CD14-positive monocyte (primary cell): ENCODE results near the gene TMEM161B. TPM values are rescaled to one million over a fixed set of nuclear protein-coding genes. Genes with fewer than 3 reads are reported as not detected.
"Not testable (repeated sequence)": the region's sequence is repeated elsewhere in the genome, so short reads cannot be mapped to it uniquely, and the experiment has no call there.

ENCODE experiments used
- DNase-seq, 3 donors: peaks; one replicate each; pipeline ENCODE4 v3.0.0-alpha.2; 2011 to 2022
- H2AFZ ChIP-seq: 2 replicates; pipeline ENCODE4 v1.6.0; 2012; ENCODE audit warnings: mild to moderate bottlenecking, low read depth, low read length, inconsistent platforms; ENCODE audit not compliant: insufficient read depth, poor library complexity, severe bottlenecking
- H3K27ac ChIP-seq, 2 donors: 1 replicate in 1 of 2; 2 replicates in 1 of 2; pipeline ENCODE4 v1.5.1; 2012 to 2013; ENCODE audit warnings: low read length in 2 of 2, control low read depth in 1 of 2, inconsistent platforms in 1 of 2, low read depth in 1 of 2, mild to moderate bottlenecking in 1 of 2
- H3K27me3 ChIP-seq, 2 donors: one replicate each; pipeline versions ENCODE4 v1.6.0 to v1.6.1; 2011 to 2013; ENCODE audit warnings: low read length in 2 of 2; ENCODE audit not compliant: control insufficient read depth in 2 of 2, insufficient read depth in 2 of 2
- H3K36me3 ChIP-seq, 2 donors: replicated peaks in 1 of 2; 1 replicate in 1 of 2; 2 replicates in 1 of 2; pipeline versions ENCODE4 v1.5.1 to v1.6.1; 2012 to 2013; ENCODE audit warnings: low read length in 2 of 2, control low read depth in 1 of 2, inconsistent platforms in 1 of 2, mild to moderate bottlenecking in 1 of 2; ENCODE audit not compliant: insufficient read depth in 2 of 2, control insufficient read depth in 1 of 2
- H3K4me1 ChIP-seq, 2 donors: 1 replicate in 1 of 2; 2 replicates in 1 of 2; pipeline versions ENCODE4 v1.5.1 to v1.6.1; 2012 to 2013; ENCODE audit warnings: low read length in 2 of 2, control low read depth in 1 of 2, inconsistent platforms in 1 of 2, mild to moderate bottlenecking in 1 of 2, moderate library complexity in 1 of 2; ENCODE audit not compliant: insufficient read depth in 2 of 2, control insufficient read depth in 1 of 2
- H3K4me2 ChIP-seq: replicated peaks from 2 replicates; pipeline ENCODE3; 2012; ENCODE audit warnings: low read length, moderate library complexity, mild to moderate bottlenecking; ENCODE audit not compliant: poor library complexity, severe bottlenecking; ENCODE audit errors: extremely low read depth
- H3K4me3 ChIP-seq, 3 experiments: fragments of 200-600 bp in 1 of 3; sonication (generic) in 1 of 3; replicated peaks in 1 of 3; 1 replicate in 2 of 3; 2 replicates in 1 of 3; pipeline ENCODE4 v1.5.1; 2011 to 2013; ENCODE audit warnings: low read length in 3 of 3, mild to moderate bottlenecking in 3 of 3, control low read depth in 2 of 3, low read depth in 2 of 3, inconsistent platforms in 1 of 3, moderate library complexity in 1 of 3
- H3K79me2 ChIP-seq: 2 replicates; pipeline ENCODE4 v1.6.0; 2012; ENCODE audit warnings: mild to moderate bottlenecking, control low read depth, inconsistent platforms, low read length, moderate library complexity; ENCODE audit not compliant: insufficient read depth
- H3K9ac ChIP-seq: 2 replicates; pipeline ENCODE4 v1.6.0; 2017; ENCODE audit warnings: low read length, mild to moderate bottlenecking; ENCODE audit not compliant: insufficient read depth, poor library complexity, severe bottlenecking
- H3K9me3 ChIP-seq, 2 donors: replicated peaks in 1 of 2; 1 replicate in 1 of 2; 2 replicates in 1 of 2; pipeline versions ENCODE4 v1.5.1 to v1.6.1; 2012 to 2013; ENCODE audit warnings: low read length in 2 of 2, control low read depth in 1 of 2; ENCODE audit not compliant: control insufficient read depth in 1 of 2, insufficient read depth in 1 of 2
- H4K20me1 ChIP-seq: 2 replicates; pipeline ENCODE4 v1.6.0; 2012; ENCODE audit warnings: mild to moderate bottlenecking, low read length, control low read depth, moderate library complexity; ENCODE audit not compliant: insufficient read depth
- H3K27ac Mint-ChIP-seq, 7 donors: one replicate each; pipeline ENCODE4 v1.8.0; 2020; ENCODE audit warnings: mild to moderate bottlenecking in 7 of 7, mixed read lengths in 7 of 7, moderate library complexity in 6 of 7, inconsistent platforms in 2 of 7
- H3K27me3 Mint-ChIP-seq, 3 donors: one replicate each; pipeline ENCODE4 v1.8.0; 2021 to 2022; ENCODE audit warnings: low read depth in 3 of 3, mild to moderate bottlenecking in 3 of 3, mixed read lengths in 3 of 3, moderate library complexity in 3 of 3, inconsistent platforms in 1 of 3
- H3K36me3 Mint-ChIP-seq, 2 donors: one replicate each; pipeline ENCODE4 v1.8.0; 2020; ENCODE audit warnings: mixed read lengths in 2 of 2, inconsistent platforms in 1 of 2, mild to moderate bottlenecking in 1 of 2
- H3K4me1 Mint-ChIP-seq: one replicate; pipeline ENCODE4 v1.8.0; 2020; ENCODE audit warnings: mild to moderate bottlenecking, mixed read lengths
- H3K4me3 Mint-ChIP-seq, 2 donors: one replicate each; pipeline ENCODE4 v1.8.0; 2020; ENCODE audit warnings: mild to moderate bottlenecking in 2 of 2, mixed read lengths in 2 of 2, moderate library complexity in 1 of 2
- H3K9me3 Mint-ChIP-seq, 7 donors: one replicate each; pipeline ENCODE4 v1.8.0; 2020 to 2022; ENCODE audit warnings: mixed read lengths in 7 of 7, mild to moderate bottlenecking in 6 of 7, moderate library complexity in 6 of 7, inconsistent platforms in 2 of 7
- WGBS: methylation state at CpG from one replicate; pipeline ENCODE4 v1.1.5; 2013; ENCODE audit warnings: missing lambda C conversion rate; ENCODE audit not compliant: insufficient coverage; 5-methylcytosine and 5-hydroxymethylcytosine counted together
- intact Hi-C, 2 donors: fragments of 100-400 bp; cut with micrococcal nuclease; formaldehyde crosslinking; loops; one replicate each; pipeline versions ENCODE4 v1.15.0 to v1.15.1; 2023
- polyA plus RNA-seq, 3 donors: library from polyadenylated mRNA; depleted of rRNA in 1 of 3; unstranded in 2 of 3; stranded (reverse) in 1 of 3; fragments of 300-500 nt in 2 of 3; fragments of >200 nt in 1 of 3; fragmentation: Illumina TruSeq in 2 of 3; gene quantifications; 1 replicate in 2 of 3; 2 replicates in 1 of 3; pipeline ENCODE4 v1.2.3, GENCODE V29; 2012 to 2021
- TF ChIP-seq, protein P1 (sequence below): fragments of 200-600 bp; IDR thresholded peaks from one replicate; pipeline ENCODE4 v1.8.0; 2022; ENCODE audit warnings: antibody characterized with exemption, mild to moderate bottlenecking

Gene TMEM161B
- polyA plus RNA-seq, 3 donors, result 4.4 to 9.4 (median 5.0) TPM

DNA sequence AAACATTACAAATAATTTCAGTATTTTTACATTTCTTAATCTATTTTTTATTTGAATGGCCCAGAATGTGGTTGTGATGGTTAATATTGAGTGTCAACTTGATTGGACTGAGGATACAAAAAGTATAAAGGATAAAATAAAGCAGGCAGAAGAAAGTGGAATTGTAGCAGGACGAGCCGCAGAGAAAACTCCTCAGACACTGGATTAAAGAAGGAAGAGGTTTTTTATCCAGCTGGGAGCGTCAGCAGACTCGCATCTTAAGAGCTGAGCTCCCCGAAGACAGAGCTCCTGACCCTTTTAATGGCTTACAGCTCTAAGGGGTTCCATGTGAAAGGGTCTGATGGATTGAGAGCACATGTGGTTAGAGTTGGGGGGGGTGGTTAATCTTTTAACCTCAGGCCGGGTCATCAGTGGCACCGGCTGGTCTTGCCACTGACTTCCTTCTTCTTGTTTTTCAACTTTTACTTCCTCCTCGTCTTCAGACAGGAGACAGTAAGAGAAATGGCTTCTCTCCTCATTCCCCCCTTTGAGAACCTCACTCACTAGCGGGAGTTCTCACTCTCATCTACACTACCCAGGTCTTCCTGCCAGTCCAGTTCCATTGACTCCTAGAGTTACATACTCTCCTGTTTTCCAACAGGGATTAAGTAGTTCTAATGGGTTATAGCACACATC is 80.0 kb downstream of the TMEM161B start:
- Histone ChIP-seq H2AFZ (no peak overlapping the region), H3K27ac (no peak overlapping the region), H4K20me1 (no peaks in the 10 kb centered on the region), H3K79me2 (no peaks in the 10 kb centered on the region), H3K36me3 (peaks cover 0 to 12% of the 10 kb centered on the region in 2 donors), H3K9ac (no peak overlapping the region), H3K9me3 (peaks cover 35 to 49% of the 10 kb centered on the region in 2 donors), H3K4me2 (no peak overlapping the region), H3K4me1 (no peaks in the 10 kb centered on the region), H3K4me3 (peak overlapping the region in 1 of 3 experiments; percentile 33), H3K27me3 (no peaks in the 10 kb centered on the region)
- no peak overlapping the region for H3K27ac Mint-ChIP-seq
- H3K4me3 Mint-ChIP-seq, result no peak overlapping the region
- intact Hi-C loops, result no loop called here
- H3K27me3 Mint-ChIP-seq, result peaks cover 0 to 1% (median 0%) of the 10 kb centered on the region in 3 donors
- 81% methylated on average over 3 of the region's 9 CpGs for WGBS
- no peaks in the 10 kb centered on the region for H3K4me1 Mint-ChIP-seq
- H3K9me3 Mint-ChIP-seq, result peaks cover 17 to 51% (median 46%) of the 10 kb centered on the region in 7 donors
- TF ChIP-seq, protein P1, sequence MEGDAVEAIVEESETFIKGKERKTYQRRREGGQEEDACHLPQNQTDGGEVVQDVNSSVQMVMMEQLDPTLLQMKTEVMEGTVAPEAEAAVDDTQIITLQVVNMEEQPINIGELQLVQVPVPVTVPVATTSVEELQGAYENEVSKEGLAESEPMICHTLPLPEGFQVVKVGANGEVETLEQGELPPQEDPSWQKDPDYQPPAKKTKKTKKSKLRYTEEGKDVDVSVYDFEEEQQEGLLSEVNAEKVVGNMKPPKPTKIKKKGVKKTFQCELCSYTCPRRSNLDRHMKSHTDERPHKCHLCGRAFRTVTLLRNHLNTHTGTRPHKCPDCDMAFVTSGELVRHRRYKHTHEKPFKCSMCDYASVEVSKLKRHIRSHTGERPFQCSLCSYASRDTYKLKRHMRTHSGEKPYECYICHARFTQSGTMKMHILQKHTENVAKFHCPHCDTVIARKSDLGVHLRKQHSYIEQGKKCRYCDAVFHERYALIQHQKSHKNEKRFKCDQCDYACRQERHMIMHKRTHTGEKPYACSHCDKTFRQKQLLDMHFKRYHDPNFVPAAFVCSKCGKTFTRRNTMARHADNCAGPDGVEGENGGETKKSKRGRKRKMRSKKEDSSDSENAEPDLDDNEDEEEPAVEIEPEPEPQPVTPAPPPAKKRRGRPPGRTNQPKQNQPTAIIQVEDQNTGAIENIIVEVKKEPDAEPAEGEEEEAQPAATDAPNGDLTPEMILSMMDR, result no peak
- DNase-seq, result no peak
- peaks cover 8 to 24% of the 10 kb centered on the region in 2 donors for H3K36me3 Mint-ChIP-seq

DNA sequence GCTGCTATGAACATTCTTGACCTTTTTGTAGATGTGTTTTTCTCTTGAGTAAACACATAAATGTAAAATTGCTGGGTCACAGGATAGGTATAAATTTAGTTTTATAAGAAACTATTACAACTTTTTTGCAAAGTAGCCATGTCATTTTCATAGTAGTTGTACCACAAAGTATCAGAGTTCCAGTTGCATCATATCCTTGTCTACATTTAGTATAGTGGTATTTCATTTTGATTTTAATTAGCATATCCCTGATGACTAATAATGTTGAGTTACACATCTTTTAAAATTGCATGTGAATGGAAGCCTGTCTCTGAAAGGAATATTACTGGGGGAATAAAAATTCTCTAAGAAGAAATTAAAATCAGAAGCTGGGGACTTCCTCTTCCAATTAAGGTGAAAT is 85.4 kb downstream of the TMEM161B start:
- H3K4me3 ChIP-seq, result no peak overlapping the region
- no peaks in the 10 kb centered on the region for H3K4me1 Mint-ChIP-seq
- H3K36me3 ChIP-seq, result no peaks in the 10 kb centered on the region
- intact Hi-C loops, result no loop called here
- H3K4me3 Mint-ChIP-seq, result no peak overlapping the region
- peaks cover 0 to 18% (median 13%) of the 10 kb centered on the region in 7 donors for H3K9me3 Mint-ChIP-seq
- H4K20me1 ChIP-seq, result no peaks in the 10 kb centered on the region
- no peak overlapping the region for H3K9ac ChIP-seq
- H2AFZ ChIP-seq, result no peak overlapping the region
- no peak for DNase-seq
- H3K27ac Mint-ChIP-seq, result no peak overlapping the region
- no peaks in the 10 kb centered on the region for H3K79me2 ChIP-seq
- H3K36me3 Mint-ChIP-seq, result no peaks in the 10 kb centered on the region
- H3K27me3 Mint-ChIP-seq, result no peaks in the 10 kb centered on the region
- TF ChIP-seq, protein P1, result no peak
- no peak overlapping the region for H3K27ac ChIP-seq
- H3K4me1 ChIP-seq, result no peaks in the 10 kb centered on the region
- H3K9me3 ChIP-seq, result peaks cover 9 to 17% of the 10 kb centered on the region in 2 donors
- H3K27me3 ChIP-seq, result peaks cover 0 to 2% of the 10 kb centered on the region in 2 donors
- no peak overlapping the region for H3K4me2 ChIP-seq

DNA sequence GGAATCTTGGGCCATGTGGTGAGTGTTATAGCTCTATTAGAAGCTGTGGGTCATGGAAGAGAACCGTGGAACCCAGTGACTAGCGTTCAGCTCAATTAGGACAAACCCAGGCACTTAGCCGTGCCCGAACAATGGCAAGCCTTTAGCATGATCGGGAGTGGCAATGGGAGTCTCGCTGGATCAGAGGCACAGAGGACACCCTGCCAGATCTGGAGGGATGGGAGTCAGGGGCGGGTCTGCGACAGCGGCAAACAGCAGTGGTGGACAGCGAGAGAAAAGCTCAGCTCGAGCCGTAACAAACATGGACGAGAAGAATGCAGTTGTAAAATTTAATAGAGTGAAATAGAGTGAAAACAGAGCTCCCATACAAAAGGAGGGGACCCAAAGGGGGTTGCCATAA is 91.2 kb downstream of the TMEM161B start:
- H3K4me1 ChIP-seq, H3K79me2 ChIP-seq, H3K9ac ChIP-seq, H3K27ac Mint-ChIP-seq, DNase-seq, H3K27ac ChIP-seq, H4K20me1 ChIP-seq, H3K4me3 ChIP-seq, H3K36me3 ChIP-seq, intact Hi-C loops, H3K27me3 Mint-ChIP-seq, H3K36me3 Mint-ChIP-seq, H2AFZ ChIP-seq, H3K4me3 Mint-ChIP-seq, H3K27me3 ChIP-seq, H3K4me2 ChIP-seq, H3K4me1 Mint-ChIP-seq: not testable (repeated sequence)
- peaks cover 0 to 23% of the 10 kb centered on the region in 2 donors for H3K9me3 ChIP-seq
- peaks cover 9 to 33% (median 14%) of the 10 kb centered on the region in 7 donors for H3K9me3 Mint-ChIP-seq
- 91% methylated on average over 8 of the region's 13 CpGs for WGBS
